Stimulated activated CD4-positive, alpha-beta T cell treated with anti-CD3 and anti-CD28 coated beads, Interleukin-4, amount 100 ng/mL, for 48 hours (primary cell): ENCODE results near the gene AGTPBP1.

ENCODE experiments used
- DNase-seq, 2 donors: peaks; one replicate each; pipeline ENCODE4 v3.0.0-alpha.2; 2020; ENCODE audit warnings: low read depth in 2 of 2

The AGTPBP1 gene

DNA sequence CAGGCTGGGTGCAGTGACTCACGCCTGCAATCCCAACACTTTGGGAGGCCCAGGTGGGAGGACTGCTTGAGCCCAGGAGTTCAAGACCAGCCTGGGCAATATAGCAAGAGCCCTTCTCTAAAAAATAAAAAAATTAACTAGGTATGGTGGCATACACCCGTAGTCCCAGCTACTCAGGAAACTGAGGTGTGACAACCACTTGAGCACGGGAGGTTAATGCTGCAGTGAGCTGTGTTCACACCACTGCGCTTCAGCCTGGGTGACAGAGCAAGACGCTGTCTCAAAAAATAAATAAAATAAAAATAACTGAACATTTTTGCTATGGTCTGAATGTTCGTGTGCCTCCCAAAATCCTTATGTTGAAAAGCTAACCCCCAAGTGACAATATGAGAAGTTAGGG, 24.5 kb downstream of the AGTPBP1 start:
- DNase-seq = no peak

DNA sequence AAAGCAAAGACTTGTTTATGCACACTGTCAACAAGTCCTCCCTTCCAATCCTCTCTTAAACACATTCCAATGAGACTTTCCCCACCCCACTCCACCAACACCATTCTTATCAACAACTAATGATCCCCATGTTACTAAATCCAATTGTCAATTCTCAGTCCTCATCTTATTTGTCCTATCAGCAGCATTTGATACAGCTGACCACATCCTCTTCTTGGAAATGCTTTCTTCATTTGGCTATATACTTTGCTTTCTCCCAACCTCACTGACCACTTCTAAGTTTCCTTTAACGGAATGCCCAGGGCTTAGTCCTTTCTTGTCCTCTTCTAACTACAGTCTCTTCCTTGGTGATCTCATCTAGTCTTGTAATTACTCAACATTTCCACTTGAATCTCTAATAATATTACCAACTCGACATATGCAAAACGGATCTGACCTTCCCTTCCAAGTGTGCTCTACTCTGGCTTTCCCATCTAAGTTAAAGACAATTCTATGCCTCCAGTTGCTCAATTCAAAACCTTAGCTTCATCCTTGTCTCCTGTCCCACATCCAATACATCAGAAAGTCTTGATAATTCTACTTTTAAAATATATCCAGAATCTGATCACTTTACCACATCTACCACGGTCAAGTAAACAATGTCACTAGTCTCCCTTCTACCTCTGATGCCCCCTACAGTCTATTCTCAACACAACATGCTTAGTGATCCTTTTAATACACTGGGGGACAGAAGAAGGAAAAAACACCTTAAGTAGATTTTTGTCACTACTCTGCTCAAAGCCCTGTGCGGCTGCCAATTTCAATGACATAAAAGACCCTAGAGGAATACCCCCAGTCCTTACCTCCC, 25.5 kb downstream of the AGTPBP1 start:
- DNase-seq = no peak

DNA sequence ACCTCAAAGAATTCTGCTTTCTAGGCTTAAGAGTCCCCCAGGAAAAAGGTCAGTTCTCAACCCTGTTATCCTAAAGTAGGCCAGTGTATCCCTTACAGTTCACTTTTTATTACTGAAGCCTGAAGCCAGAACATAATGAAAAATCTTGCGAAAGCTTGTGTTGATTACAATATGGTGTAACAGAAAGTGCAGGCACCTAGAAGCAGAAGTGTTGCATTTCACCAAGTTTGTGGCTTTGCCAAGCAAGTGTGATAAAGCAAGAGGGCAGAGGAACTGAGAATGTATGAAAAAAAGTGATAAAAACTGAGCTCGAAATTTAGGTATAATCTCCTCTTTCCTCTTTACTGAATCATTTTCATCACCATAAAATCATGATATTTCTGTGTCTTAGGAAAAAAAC, 26.2 kb downstream of the AGTPBP1 start:
- no peak for DNase-seq

DNA sequence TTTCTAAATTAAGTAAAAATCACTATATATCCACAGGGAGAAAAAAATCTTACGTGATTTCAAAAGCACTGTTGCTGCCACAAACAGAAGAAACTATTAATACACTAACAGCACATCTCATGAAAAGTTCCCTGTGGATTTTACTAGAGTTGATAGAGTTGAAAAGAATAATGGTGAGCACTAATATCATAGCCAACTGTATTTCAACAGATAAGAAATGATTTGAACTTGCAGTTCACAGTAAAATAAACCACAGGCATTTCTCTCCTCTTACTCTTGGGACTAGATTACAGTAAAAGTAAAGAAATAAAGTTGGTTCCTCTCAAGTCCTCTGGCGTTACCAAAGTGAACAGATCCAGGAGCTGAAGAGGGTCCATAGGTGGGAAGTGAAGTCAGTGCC, 27.9 kb downstream of the AGTPBP1 start:
- no peak for DNase-seq

DNA sequence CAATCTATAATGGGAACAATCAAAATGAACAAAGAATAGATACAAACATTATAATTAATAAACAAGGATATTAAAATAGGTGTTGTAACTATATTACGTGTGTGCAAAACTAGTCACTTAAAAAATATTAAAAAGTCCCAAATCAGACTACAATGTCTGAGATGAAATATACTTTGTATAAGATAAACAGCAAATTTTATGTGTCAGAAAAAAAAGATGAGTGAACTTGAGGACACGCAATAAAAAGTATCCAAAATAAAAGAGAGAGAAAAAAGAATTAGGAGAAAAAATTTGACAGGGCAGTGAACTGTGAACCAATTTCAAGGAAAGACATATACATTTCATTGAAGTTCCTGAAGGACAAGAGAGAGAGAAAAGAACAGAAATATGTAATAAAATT, 37.0 kb downstream of the AGTPBP1 start:
- no peak for DNase-seq

DNA sequence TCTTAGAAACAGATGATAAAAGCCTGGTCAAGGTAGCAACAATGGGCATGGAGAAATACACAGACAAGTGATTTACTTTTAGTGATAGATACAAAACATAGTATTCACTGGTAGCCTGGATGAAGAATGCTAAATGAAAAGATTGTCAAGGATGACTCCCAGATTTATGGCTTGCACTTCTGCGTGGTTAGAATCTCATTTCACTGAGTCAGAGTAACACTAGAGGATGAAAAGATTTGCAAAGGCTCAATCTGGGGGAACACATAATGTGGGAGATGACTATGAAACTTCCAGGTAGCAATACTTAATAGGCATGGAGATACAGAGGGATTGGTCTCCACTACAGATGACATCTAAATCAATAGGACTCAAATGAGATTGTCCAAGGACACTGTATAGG, 38.4 kb downstream of the AGTPBP1 start:
- no peak for DNase-seq

DNA sequence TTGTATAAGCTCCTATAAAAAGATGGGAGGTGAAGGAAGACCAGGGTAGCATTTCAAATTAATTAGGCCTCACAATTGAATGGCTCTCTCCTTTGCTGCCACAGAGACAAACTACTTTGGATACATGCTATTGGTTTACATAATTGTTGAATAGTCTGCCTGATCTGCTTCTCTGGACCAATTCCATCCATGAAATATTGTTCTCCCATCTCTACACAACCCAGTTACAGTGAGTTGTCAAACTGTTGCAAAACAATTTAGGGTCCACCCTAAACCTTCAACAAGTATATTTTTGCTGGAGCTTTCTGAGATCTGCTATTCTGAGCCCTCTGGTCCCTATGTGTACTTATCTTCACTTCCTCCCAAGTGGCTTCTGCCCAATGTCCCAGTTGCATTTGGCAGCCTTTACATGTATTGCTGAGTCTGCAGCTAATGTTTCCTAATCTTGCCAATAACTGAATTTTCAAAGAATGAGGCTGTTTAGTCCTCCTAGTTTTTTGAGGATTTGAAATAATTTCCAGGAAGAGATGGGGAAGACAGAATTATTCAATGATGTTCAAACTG, 38.9 kb downstream of the AGTPBP1 start:
- DNase-seq = no peak

DNA sequence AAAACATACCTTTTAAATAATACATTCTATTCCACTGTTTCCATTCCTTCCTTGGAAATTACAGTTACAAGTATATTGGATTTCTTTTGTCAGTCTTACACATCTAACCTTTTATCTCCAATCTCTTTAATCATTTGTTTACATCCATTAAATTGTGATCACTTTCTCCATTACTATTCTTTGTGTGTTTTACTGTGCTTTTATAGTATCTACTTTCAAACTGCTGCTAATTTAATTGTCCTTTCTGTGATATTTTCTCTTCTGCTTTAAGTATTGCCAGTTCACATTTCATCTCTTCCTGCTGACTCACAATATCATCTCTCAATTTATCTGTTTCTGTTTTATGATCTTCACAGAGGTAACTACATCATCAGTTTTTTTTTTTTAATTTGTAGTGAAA, 39.6 kb downstream of the AGTPBP1 start:
- DNase-seq = no peak

DNA sequence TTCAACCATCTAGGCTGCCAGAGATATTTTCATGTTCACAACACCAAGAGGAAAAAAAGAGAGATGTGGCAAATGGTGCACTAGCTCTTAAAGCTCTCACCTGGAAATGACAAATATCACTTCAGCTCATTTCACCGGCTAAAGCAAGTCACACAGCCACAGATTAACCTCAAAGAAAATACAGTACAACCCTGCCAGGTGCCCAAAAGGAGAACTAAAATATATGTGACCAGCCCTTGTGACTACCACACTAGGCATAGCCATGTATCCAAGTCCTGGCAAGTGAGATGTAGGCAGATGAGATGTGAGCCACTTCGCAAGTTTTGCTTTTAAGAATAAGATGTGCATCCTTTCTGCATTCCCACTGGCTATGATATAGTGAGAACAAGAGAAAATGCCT, 41.4 kb downstream of the AGTPBP1 start:
- no peak for DNase-seq

DNA sequence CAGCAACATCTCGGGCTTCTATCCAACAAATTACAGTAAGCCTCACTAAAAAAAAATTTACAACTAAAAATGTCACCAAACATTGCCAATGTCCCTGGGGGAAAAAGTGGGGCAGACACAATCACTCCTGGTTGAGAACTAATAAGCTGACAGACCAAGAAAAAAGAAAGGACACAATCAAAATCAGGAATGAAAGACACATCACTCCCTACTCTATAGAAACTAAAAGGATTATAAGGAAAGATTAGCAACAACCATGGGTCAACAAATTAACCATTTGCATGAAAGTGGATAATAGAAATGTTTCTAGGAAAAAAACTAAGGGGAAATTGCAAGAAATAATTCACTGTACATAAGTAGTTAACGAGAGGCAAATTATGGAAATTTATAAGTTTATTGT, 53.4 kb downstream of the AGTPBP1 start:
- no peak for DNase-seq

DNA sequence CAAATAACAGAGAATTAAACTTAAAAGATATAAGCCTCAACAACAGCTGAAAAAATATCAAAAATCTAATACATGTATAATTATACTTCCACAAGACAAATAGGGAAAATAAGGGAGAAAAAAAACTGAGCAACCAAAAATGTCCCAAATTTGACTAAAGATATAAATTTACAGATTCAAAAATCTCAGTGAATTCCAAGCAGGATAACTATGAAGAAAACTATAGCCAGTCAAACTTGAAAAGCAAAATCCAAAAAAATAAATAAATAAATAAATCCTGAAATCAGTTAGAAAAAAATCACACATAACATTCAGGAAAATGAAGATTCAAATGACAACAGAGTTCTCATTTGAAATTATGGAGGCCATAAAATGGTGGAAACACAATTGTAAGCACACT, 56.7 kb downstream of the AGTPBP1 start:
- no peak for DNase-seq

DNA sequence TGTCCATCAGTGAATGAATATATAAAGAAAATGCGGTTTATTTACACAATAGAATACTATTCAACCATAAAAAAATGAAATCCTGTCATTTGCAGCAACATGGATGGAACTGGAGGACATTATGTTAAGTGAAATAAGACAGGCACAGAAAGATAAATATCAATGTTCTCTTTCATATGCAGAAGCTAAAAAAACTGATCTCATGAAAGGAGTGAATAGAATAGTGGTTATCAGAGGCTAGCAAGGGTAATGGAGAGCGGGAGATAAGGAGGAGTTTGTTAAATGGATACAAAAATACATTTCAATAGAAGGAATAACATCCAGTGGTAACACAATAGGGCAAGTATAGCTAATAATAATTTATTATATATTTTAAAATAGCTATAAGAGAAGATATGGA, 65.0 kb downstream of the AGTPBP1 start:
- no peak for DNase-seq

DNA sequence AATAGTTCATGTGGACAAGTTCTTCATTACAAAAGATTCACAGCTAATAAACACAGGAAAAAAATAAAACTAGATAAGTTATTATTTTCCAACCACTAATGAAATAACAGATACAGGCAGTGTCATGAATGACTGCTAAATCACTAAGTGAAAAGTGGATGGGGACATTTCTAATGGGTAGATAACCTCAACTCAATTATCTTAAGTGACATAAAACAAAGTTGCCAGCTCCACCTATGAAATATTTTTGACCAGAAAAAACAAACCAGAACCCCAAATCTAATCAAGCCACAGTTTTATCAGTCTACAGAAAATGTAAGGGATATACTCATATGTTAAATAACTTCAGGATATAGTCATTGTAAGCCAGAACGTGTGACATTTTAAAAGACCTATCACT, 74.4 kb downstream of the AGTPBP1 start:
- no peak for DNase-seq

DNA sequence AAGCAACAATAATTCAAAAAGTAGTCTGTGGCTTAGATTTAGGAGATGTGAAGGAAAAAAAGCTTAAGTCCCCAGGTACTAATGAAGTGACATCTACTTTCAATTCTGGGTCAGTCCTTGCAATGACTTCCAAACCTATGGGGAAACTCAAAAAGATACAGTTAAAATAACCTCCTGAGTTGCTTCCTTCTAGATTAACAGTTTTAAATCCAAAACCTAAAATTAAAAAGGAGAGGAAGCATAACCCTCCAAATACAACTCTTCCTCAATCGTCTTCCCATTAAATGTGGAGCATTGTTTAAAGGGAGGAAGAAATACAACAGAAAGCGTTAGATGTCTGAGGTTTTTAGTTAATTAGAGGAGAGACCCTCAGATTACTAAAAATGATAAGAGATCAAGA, 75.7 kb downstream of the AGTPBP1 start:
- DNase-seq = no peak

DNA sequence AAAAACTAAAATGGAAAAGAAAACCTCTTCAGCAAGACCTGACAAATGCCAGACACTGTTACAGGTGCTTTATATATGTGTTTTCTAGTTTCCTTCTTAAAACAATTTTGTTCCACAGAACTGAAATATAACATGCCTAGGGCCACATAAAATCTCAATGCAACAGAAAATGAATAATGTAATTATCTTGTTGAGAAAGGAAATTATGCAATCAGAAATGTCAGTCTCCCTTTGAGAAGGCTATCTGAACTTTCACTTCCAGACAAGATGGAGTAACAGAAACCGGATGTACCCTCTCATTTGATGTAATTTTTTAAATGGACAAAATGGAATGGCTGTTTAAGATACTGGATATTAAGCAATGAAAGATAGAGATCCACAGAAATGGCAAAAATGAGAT, 79.2 kb downstream of the AGTPBP1 start:
- no peak for DNase-seq

DNA sequence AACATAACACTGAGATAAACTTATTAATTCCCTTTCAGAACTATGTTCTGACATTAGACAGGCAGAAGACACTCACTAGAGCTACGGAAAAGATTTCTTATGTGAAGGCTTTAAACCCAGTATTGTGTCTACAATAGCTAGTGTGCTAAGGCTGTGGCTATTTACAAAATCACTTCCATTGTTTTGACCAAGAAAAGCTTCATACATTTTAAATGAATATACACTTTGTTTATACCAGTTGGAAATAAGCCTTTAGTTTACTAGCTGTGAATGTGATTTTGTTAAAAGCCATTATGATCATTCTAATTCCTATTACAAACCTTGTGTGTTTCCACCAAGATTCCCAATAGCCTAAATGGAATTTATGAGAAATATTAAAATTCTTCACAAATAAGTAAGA, 83.0 kb downstream of the AGTPBP1 start:
- no peak for DNase-seq

DNA sequence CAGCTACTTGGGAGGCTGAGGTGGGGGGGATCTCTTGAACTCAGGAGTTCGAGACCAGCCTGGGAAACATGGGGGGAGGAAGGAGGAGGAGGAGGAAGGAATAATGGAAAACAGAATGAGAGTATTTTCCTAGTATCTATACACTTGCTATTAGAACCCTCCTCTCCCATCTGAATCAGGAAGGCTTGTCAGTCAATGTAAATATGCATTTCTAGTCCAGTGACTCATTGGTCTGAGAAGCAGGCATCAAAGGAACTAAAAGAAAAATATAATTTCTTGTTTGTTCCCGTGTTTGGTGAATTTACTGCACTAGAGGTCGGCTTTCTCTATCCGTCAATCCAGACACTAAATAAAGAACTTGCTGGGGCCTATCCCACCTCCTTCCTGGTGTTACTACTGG, 88.6 kb downstream of the AGTPBP1 start:
- no peak for DNase-seq

DNA sequence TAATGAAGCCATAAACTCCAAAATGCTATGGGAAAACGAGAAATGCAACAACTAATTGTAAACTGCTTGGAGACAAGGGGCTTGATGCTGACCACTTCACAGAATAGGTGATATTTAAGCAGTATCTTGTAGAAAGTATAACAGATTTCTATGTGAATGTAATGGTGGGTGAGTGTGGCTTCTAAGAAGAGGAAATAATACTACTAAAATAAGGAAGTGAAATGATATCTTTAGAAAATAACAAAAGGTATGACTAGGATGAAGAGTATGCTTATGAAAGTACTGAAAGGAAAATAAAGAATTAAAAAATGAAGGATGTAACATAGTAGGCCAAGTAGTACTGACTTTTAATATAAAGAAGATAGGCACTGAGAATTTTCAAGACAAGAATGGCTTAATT, 94.2 kb downstream of the AGTPBP1 start:
- no peak for DNase-seq

DNA sequence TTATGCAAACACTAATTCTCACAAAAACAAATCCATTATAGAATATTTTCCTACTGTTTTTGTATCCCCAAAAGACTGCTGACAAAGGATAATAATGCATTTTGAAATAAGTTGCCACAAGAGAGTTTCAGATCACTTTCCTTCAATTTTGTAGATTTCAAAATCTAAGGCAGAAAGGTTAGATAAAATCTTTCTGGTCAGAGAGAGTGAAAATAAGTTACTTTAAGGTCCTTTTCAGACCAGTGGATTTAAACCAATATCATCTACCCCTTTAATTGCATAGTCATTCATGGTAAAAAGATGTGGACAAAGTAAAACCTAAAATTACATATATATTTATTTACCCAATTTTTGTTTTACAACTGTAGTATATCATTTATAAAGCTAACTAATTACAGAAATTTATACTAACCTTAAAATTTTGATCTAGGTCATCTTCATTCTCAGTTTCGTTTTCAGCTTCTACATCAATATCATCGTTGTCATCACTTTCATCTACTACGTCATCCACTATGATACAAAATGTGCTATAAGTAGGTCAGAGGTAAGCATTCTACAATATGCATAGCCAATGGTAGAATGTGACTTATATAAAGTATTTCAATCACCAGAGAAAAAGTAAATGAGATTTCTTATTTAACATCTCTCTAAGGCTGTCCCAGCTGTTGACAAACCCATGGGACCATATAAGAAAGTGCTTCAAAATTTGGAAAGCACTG, 95.7 kb downstream of the AGTPBP1 start:
- no peak for DNase-seq

DNA sequence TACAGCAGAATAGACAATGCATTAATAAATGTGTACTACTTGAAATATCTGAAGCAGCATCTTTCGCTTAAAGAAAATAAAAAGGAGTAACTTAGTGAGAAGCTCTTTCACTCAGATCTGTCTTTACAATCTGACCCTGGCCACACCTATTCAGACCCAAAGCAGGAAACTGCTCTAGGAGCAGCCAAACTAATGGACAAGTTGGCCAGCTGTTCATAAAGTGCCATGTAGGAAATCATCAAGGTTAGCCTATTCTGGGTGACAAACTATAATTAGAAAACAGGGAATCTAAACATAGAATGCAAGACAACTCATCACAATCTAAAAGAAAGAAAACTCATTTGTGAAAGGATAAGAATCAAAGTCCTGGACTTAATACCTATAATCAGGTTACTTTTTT, 101.3 kb downstream of the AGTPBP1 start:
- no peak for DNase-seq

DNA sequence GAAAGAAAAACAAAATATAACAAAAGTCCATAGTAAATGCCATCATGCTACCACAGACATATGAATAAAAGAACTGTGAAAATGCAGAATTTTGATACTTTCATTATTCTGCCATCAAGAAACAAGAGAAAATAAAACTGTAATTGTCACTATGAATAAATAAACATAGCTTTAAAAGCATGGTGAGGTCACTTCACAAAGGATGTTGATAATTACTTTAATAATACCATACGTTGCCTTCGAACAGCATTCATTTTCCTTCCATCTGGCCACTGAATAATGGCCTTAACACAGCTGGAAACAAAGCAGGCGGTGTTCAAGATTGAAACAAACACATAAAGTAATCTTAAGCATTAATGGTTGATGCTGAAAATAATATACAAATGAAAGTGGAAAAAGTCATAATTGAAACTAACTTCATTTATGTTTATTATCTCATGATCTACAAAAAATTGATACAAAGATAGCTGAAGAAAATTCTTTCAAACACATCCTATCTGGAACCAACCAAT, 102.0 kb downstream of the AGTPBP1 start:
- DNase-seq = no peak

DNA sequence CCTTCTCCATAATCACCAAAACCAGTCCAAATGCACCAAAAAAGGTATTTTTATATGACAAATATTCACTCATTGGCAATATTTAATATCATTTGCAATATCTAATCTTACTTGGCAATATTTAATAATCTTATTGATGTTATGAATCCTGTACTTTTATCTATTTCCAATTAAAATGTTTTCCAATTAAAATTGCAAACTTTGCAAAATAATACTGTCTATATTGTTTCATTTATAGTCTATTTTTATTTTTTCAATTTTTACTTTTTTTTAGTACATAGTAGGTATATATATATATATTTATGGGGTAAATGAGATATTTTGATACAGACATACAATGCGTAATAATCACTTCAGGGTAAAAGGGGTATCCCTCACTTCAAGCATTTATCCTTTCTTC, 109.9 kb downstream of the AGTPBP1 start:
- DNase-seq = no peak

DNA sequence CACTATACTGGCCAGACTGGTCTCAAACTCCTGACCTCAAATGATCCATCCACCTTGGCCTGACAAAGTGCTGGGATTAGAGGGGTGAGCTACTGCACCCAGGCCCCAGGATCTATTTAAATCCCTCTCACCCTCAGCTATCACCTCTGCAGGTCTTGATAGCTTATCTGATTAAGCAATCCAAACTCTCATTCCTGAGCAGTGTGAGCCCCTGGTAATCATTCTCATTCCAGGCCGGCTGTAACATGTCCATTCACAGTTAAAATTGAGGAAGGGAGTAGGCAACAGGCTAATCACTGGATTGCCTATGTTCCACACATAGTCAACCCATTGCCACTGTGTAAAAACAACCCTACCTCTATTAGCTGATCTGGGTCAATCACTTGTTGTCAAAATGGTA, 111.1 kb downstream of the AGTPBP1 start:
- DNase-seq = no peak
